Stimulated activated CD8-positive, alpha-beta memory T cell treated with anti-CD3 and anti-CD28 coated beads, Interleukin-15, amount 100 ng/mL, for 24 hours (primary cell): ENCODE results near the gene PALLD.

Source experiments
- DNase-seq: peaks from one replicate; pipeline ENCODE4 v3.0.0-alpha.2; 2020; ENCODE audit warnings: low read depth

PALLD gene

DNA sequence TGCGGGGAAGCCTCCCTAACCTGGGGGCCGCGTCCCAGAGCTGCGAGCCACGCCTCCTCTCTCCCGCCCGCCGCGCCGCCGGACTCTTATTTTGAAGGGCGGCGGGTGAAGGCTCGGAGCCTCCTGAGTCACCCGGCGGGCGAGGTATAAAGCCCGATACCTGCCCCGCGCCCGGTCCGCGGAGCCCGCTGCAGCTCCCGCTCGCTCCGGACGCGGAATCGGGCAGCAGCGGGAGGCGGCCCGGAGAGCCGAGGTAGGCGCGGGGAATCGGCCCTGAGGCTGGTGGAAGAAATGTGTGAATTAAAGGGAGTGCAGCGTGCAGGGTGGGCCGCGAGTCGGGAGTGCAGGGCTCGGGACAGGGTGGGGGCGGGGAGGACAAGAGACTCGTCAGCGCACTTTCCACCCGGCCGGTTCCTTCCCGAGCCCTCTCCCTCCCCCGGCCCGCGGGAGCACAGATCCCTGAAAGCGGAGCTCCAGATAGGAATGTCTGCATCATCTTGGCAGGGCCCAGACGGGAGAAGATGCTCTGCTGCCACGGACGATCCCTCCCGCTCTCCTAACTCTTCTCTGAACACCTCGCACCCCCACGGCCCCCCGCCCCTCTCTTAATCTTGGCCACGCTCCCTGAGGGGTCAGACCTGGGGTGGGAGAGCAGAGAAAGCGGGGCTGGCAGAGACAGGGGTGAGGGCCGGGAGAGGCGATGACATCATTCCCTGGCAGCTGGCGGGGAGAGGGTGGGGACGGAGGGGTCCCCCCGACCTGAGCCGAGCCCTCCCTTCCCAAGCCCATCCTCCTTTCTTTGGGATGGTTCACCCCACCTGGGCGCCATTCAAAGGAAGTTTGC, 335.3 kb downstream of the PALLD start:
- DNase-seq = peak; percentile 11

DNA sequence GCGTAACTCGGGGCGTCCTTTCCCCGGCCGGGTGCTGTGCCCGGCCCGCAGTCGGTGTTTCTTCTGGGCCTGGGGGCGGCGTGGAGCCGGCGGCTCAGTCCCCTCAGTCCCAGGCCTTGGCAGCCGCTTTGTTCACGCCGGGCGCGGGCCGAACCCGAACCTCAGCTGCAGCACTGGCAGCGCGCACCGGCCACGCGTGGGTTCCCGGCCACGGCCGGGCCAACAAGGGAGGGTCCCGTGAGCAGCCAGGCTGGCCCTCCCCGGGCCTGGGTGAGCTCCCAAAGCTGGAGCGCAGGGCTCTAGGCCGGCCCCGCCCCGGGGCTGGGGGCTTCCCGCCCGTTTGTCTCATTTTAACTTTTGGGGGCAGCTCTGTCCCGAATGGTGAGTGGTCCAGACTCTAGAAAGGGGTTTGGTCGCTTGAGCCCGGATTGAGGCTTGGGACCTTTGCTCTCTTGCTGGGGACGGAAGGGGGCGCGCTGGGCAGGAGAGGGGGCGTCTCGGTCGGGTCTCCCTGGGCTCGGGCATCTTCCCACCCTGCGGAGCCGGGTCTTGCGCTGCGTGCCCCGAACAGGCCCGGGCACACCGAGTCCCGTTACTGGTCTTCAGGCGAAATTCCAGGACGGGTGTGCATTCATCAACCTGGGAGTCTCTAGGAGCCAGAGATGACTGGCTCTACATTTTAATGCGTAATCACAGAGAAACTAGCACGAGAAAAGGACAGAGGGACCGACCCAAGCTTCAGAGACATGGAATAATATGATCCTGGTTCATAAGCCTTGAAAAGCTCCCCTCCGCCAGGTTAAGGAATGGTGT, 336.1 kb downstream of the PALLD start:
- no peak for DNase-seq

DNA sequence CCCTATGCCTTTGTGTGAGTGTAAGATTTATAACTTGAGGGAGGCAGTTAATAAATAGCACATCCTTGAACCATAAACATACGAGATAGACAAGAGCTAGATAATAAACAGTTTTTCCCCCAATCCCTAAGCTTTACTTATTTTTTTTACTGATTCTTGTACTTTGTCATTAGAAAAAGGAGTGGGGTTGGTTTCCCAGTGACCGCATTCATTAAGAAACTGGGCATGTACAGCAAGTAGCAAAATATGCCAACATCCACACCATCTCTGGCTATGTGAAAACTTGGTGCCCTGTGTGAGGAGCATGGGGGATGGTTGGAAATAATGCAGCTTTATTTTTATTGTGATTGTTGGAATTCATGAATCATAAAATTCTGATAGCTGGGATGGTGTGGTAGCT, 337.0 kb downstream of the PALLD start:
- no peak for DNase-seq

DNA sequence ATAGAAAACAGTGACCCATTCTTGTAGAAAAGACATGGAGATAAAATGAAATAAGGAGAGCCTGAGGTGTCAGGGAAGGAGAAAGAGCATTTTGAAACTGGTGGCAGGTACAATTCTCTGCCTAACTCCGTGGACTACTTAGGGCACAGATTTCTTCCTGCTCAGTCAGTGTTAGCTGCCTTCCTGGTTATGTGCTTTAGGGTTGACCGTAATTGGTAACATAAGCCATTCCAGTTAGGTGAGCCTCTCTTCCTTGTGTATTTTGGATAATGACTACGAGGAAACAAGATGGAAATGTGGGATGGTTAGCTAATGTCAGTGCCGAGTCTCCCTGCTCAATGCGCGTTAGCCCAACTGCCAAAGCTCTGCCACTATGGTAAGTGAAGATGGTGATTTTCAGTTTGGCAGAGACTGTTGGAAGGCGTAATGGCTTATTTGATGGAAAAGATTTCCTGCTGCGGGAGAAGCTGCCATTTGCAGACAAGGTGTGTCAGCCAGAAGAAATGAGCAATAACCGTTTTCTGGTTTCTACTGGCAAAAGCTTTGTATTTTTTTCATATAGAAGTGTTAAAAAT, 339.1 kb downstream of the PALLD start:
- no peak for DNase-seq

DNA sequence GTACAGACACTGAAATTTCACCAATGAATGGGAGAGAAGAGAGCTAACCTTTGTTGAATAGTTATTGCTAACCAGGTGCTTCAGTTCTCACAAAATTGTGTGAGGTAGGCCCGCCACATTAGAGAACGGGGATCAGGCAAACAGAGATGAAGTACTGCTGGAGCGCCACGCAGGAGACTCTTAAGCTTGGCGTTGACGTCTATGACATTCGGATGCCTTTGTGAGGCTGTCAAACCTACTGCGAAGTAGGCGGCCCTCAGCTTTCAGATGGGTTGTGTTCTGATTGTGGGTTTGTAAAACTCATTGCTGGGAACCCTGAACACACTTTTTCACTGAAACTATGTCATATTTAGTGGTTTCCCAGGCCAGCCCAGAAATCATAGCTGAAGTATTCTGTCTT, 339.6 kb downstream of the PALLD start:
- no peak for DNase-seq

DNA sequence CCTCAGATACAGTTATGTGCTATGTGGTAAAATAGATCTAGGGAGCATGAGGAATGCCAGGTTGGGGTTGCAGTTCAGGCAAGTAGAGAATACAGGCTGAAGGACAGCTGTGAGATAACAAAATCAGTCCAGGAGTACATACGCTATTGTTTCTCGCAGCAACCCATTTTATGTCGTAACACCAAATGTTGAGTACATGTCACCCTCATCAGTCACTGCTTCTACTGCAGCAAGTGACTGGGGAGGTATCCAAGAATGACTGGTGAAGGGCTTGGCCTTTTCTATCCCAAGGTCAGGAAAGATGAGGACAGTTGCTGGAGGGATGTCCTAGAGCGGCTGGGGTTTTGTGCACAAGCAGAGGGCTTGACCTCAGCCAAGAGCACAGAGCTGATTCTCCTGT, 341.1 kb downstream of the PALLD start:
- no peak for DNase-seq

DNA sequence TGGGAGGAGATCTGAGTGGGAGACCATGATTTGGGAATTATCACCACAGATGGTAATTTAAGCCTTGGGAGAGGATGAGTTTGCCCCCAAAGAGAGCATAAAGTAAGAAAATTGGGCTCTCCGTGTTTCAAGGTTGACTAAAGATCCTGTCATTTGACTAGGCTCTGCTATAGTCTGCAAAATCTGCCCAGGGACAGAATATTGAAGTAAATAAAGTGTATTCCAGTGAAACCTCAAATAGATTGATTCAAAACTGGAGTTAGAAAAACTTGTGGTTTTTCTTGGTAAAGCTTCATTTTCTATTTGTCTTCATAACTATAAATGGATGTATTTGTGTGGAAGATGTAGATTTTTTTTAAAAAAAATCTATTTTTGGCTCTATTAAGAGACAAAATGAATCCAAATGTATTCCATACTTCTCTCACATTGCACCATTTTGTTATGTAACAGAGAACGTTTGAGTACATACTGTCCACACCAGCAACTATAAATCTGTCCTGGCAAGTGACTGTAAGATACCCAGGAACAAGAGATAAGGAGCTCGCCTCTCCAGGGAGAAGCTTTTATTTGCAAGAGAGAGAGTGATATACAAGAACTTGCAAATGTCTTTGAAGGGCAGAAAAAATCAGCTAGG, 343.0 kb downstream of the PALLD start:
- no peak for DNase-seq

DNA sequence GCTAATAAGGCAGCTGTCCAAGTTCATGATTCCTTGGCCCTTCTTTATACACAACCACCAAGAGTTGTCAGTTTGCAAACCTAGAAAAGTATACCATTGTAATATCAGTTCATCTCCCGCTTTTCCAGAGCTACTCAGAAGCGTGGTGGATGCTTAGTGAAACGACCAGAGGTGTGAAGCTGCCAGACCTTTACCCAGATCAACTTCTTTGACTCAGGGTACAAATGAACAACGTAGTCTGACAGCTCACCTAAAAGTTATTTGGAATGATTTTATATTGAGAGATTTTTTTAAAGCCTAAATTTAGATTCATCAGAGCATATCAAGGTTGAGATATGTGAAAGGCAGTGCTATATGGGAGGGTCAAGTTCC, 343.5 kb downstream of the PALLD start:
- no peak for DNase-seq

DNA sequence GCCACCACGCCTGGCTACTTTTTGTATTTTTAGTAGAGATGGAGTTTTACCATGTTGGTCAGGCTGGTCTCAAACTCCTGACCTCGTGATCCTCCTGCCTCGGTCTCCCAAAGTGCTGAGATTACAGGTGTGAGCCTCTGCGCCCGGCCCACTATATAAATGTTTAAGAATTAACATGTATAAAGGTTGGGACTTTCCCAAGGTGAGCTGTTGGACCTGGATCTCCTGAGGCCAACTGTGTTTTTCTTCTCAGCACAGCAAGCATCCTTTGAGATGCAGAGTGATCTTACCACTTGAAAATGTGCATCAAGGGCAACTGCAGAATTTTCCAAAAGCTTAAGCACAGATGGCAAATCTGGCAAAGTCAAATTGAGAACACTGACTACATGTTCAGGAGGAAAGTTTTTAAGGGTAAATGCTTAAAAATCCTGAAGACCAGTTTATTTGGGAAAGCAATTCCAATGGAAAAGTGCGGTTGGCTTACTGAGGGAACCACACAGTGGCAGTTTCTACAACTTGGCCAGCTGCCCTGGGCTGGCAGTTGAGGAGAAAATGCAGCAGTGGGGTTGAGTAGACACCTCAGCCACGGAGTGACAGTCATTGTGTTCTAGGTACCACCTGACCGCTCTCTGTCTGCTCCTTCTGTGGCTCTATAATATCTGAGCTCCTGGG, 344.3 kb downstream of the PALLD start:
- DNase-seq = no peak

DNA sequence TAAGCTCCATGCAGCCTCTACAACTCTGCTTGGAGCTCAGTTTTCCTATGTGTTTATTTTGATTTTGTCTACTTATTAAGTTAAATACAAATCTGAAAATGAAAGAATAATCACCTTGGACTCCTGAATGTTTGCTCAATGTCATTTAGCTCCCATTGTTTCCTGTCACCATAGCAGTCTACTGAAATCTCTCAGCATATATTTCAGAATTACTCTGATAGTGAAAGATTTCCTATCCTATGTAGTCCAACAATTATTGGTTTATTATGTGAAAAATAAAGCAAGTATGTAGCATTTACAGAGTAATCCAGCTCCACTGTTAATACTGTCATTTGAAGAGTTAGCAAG, 344.8 kb downstream of the PALLD start:
- no peak for DNase-seq

DNA sequence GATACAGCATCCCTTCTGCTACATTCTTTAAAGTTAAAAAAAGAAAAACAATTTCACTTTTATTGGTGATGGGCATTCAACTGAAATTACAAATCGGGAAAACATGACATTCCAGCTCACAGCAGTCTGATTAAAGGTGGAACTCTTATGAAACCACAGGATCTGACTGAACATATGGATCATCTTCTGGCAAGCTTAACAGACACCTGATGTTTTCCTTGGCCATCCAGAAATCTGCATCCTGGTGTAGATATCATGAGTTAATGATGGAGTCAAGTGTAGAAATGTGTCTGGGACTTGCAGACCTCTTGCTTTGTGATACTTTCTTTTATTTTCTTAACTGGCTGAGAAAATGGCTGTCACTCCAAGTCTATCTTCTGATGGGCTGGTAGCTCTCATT, 345.3 kb downstream of the PALLD start:
- DNase-seq = no peak

DNA sequence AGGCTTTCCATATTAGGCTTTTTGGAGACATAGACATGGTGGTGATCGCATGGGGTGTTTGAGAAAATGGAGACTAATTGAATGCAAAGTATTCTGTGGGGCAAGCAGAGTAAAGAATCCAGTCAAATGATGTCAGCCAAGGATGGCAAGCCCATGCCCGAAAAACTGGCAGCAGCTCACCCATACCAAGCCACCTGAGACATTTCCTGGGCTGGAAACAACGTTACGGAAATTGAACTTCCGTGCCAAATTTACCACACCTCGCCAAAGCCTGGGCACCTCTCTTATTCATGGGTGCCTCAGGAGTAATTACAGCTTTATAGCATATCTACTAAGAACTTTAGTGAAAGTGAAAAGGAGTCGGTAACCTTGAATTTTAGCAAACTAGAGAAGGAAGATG, 346.8 kb downstream of the PALLD start:
- DNase-seq = no peak

DNA sequence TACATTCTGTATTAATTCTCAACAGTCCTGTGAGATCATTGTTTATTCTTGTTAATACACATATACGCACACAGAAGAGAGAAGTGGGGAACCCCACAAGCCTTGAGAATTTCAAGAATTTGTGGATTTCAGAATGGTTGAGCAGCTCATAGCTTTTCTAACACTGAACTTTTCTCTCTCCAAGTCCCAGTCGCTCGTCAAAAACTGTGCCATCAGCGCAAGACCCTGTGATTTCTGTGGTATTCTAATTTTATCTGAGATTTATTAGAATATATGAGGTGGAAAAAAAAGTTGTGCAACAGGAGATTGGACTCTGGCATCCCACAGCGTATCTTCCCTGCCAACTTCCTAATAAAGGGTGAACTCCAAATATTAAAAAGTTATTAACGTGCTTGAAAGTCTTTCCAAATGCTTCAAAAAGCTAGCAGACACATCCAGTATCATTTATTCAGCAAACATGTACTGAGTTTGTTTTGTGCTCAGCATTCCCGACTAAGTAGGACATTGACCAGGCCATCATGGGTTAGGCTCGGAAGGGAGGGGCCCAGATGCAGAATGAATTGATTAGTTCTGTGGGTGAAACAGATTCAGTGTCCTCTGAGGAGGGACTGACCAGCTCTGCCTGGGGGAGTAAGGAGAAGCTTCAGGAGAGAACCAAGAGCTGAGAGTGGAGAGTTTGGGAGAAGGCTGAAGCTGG, 347.6 kb downstream of the PALLD start:
- no peak for DNase-seq

DNA sequence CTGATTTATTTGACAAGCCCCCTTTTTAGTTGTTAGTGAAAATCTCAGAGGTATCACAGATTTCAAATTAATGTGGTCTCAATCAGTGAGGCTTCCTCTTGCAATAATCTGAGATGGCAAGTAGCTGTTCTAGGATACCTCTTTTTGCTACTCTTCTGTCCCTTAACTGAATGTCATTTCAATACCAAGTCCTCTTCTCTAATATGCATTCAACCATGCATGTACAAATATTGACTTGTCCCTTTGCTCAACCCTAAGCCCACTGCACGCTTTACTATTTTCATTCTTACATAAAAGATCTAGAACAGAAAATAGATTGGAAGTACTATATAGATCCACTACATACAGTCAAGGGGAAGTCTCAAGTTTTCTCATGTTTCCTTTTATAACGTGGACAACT, 349.0 kb downstream of the PALLD start:
- DNase-seq = no peak

DNA sequence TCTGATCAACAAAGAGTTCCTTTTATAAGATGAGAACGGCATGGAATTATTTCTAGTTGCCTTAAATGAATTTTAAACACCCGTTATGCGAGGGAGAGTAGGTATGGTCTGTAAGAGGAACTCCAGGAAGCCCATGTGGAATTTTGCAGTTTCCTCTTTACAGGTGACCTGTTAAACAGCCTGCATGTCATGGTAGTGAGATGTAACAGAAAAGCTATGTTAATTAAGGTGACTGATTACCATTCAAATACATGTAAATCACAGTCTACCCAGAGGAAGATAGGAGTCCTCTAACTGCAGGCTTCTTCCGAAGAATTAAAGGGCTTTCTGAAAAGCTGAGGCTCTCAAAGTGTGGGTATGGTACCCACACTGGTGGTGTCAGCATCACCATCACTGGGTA, 349.6 kb downstream of the PALLD start:
- DNase-seq = no peak

DNA sequence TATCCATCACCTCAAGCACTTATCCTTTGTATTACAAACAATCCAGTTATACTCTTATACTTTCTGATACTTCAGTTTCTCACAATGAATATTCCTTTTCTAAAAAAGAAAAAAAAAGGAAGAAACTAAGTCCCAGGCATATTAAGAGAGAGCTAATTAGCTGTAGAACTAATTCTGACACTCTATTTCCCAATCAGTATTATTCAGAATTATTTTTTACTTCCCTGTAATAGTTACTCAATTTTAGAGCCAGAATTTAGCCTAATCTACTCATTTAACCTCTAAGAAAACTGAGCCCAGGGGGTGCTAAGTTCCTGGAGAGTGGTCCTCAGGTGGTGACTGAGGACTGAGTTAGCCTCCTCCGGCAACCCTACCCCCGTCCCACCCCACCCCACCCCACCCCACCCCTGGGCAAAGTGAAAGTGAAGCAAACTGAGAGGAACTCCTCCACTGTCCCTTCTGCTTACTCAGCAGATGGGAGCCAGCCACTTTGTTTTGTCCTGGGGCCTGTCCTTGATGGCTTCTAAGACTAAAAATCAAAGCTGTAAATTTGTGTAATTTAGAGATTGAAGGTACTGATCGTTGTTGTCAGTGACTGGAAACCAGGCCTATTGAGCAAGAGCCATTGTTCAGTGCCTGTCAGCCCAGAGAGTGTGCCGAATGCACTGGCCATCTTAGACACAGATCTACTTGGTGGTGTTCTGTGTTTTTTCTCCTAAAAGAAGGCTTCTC, 351.1 kb downstream of the PALLD start:
- DNase-seq = no peak

DNA sequence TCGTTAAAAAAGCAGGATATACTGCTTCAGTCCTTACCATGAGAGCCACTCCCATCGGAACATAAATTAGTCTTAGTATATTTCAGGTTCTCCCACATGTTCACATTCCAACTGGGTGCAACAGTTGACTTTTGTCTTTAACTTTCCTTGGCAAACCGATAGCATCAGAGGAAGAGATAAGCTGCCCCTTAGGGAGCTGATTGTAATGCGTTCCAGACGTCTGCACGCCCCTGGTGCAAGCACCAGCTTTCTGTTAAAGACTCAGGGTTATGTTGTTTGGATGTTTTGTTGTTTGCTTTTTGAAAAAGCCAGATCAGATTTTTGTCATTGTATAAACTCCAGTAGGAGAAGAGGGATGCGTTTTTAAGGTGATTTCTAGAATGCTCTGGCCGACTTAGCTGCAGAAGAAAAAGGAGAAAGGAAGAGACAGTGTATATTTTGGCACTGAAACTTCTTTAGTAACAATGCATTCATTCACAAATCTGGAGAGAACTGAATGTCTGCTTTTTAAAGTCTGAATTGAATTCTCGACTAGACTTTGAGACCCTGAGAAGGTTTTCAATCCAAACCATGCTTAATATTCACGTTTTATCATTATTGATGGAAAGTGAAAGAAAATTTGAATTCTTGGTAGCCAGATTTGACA, 352.3 kb downstream of the PALLD start:
- DNase-seq = no peak

DNA sequence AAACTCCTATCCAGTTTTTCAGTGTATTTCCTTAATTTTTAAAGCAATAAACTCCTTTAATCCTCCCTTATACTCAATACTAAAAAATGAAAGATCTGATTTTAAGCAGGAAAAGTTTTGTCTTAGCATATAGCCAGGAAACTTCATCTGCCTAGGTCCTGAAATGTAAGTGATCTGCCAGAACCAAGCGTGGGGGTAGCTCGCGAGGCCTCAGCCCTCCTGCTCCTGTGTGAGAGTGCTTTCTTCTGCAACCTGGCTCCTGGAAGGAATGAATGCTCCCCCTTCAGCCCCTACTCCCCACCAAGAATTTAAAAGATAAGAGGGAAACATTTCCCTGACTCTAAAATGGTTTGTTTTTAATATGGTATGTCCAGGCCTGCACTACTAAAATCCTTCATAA, 353.1 kb downstream of the PALLD start:
- DNase-seq = no peak

DNA sequence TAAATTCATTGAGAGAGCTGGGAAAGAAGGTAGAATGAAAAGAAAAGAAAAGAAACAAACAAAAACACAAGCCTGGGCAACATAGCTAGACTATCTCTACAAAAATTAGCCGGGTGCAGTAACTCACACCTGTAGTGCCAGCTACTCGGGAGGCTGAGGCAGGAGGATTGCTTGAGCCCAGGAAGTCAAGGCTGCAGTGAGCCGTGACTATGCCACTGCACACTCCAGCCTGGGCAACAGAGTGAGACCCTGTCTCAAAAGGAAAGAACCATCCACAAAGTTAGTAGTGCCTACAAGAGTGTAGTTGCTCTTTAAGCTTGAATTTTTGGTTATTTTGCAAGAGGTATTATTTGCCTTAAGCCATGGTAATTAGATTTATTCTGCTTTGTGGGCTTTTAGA, 355.5 kb downstream of the PALLD start:
- no peak for DNase-seq

DNA sequence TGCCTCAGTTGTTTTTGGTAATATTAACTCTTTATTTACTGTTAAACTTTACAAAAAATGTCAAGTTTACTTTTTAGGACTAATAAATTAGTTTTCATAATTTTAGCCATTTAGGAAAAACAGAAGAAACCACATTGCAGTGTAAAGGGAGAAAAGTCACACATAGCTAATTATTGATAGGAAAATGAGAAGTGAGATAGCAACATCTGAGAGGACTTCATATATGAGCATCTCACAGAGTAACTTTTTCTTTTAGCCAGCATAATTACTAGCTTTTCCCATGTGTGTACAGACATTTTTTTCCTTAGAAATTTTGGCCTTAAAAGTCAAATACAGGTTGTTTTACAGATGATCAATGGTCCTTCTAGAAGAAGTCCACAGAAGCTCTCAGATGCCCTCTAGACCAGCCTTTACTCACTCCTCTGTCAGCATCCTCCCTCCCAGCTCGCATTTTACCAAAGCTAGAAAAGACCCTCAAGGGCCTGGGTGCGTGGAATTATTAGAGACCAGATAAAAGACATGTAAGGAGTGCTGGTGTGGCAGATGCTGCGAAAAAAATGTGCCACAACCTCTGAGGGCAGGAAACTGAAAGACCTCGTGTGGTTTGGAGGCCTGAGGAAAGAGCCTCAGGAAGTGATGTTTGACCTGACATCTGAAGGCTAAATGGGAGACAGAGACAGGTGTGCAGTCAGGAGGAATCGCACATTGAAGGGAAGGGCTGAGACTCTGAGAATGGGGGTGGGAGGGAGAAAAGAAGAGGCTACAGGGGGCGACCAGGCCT, 356.3 kb downstream of the PALLD start:
- no peak for DNase-seq
